Fibroblast of mammary gland (primary cell): ENCODE results near the gene MAN2B1.

Source experiments
- DNase-seq: peaks from one replicate; pipeline ENCODE4 v3.0.0-alpha.2; 2010; ENCODE audit warnings: low read depth
- H3K4me3 ChIP-seq: 2 replicates; pipeline ENCODE4 v1.5.1; 2011; ENCODE audit warnings: low read depth, mild to moderate bottlenecking, low read length, moderate library complexity; ENCODE audit not compliant: control insufficient read depth
- CTCF ChIP-seq: conservative IDR thresholded peaks from 2 replicates; pipeline ENCODE4 v1.5.1; 2011; ENCODE audit warnings: low read depth, low read length, inconsistent platforms; ENCODE audit not compliant: control insufficient read depth, insufficient read depth

The MAN2B1 gene

GRCh38 chr19:12696366-12697335, 30.1 kb upstream of the MAN2B1 start, which contains the start of gene FBXW9:
TSS of gene FBXW9 (minus strand) at chr19:12696631. CDS start at chr19:12696581, 50 bp downstream.
- peak; percentile 95 for DNase-seq
- H3K4me3 ChIP-seq = peak within 1 kb of the TSS; percentile 80
- TF ChIP-seq CTCF = no peak

- no peak for DNase-seq
- peak overlapping the region; percentile 80 for H3K4me3 ChIP-seq
- TF ChIP-seq CTCF = no peak
These were observed 29.4 kb upstream of the MAN2B1 start for GRCh38 chr19:12695997-12696365.

GRCh38 chr19:12695514-12695913, 29.0 kb upstream of the MAN2B1 start:
- no peak for TF ChIP-seq CTCF
- H3K4me3 ChIP-seq = peak overlapping the region; percentile 80
- no peak for DNase-seq

- TF ChIP-seq CTCF = no peak
- H3K4me3 ChIP-seq = no peak overlapping the region
- DNase-seq = no peak
These were observed 28.6 kb upstream of the MAN2B1 start for GRCh38 chr19:12695096-12695495.

- no peak for DNase-seq
- no peak overlapping the region for H3K4me3 ChIP-seq
- no peak for TF ChIP-seq CTCF
These were observed 28.1 kb upstream of the MAN2B1 start for GRCh38 chr19:12694641-12695040.

- no peak for DNase-seq
- H3K4me3 ChIP-seq = no peak overlapping the region
- no peak for TF ChIP-seq CTCF
These were observed 26.4 kb upstream of the MAN2B1 start for GRCh38 chr19:12692960-12693359.
